HCT116 (cell line): ENCODE data around the gene SAYSD1. TPM values are rescaled to one million over a fixed set of nuclear protein-coding genes. Genes with fewer than 3 reads are reported as not detected.

Experiments
- ATAC-seq: fragments of 200-7000 bp; cut with Tn5 transposase; 2 replicates; pipeline ENCODE4 v1.9.1; 2020; ENCODE audit warnings: mild to moderate bottlenecking, moderate library complexity
- BruUV-seq: library from RNA; stranded (reverse); fragments of 400-500 nt; replicated peaks from 2 replicates; lab custom pipeline; 2021; lab: Mats Ljungman, UMichigan
- CTCF ChIA-PET: fragments of 300-600 bp; sonication (Branson Sonifier 250); formaldehyde crosslinking; loops from one replicate; lab custom pipeline; 2021; ENCODE audit warnings: antibody characterized with exemption; lab: Charles Lee
- POLR2A ChIA-PET: fragments of 300-600, 350-600 bp; sonication (Branson Sonifier 250); formaldehyde crosslinking; loops from one replicate; lab custom pipeline; 2021; ENCODE audit warnings: antibody characterized with exemption; lab: Charles Lee
- RAD21 ChIA-PET, 2 experiments: fragments of 300-600 bp; sonication (Branson Sonifier 250); formaldehyde crosslinking; loops; one replicate each; lab custom pipeline; 2023; ENCODE audit warnings: low total read pairs in 2 of 2; ENCODE audit not compliant: uncharacterized antibody in 2 of 2, unreplicated experiment in 2 of 2, low non-redundant PET in 1 of 2; lab: Charles Lee
- DNase-seq: peaks from one replicate; pipeline ENCODE4 v3.0.0-alpha.2; 2010; ENCODE audit warnings: low read depth, low spot score
- H2AFZ ChIP-seq: fragments of 200-600 bp; shearing (Covaris generic), sonication (generic); 2 replicates; pipeline ENCODE4 v1.6.1; 2017; ENCODE audit warnings: low read depth, mixed run types, mixed read lengths, antibody characterized with exemption, low read length; ENCODE audit not compliant: poor library complexity, severe bottlenecking
- H3K27ac ChIP-seq: 2 replicates; pipeline ENCODE4 v1.5.1; 2012; ENCODE audit warnings: low read depth, low read length
- H3K27me3 ChIP-seq: fragments of 200-600 bp; sonication (generic); 2 replicates; pipeline ENCODE4 v1.6.1; 2016; ENCODE audit warnings: mixed run types, low read length, mixed read lengths; ENCODE audit not compliant: insufficient read depth
- H3K36me3 ChIP-seq, 2 experiments: fragments of 200-500 bp in 1 of 2; fragments of 200-600 bp in 1 of 2; sonication (Bioruptor generic) in 1 of 2; sonication (generic) in 1 of 2; 2 replicates each; pipeline versions ENCODE4 v1.5.1 to v1.6.1; 2014 to 2016; ENCODE audit warnings: low read length in 2 of 2, inconsistent platforms in 1 of 2, mixed read lengths in 1 of 2, mixed run types in 1 of 2; ENCODE audit not compliant: insufficient read depth in 2 of 2, control insufficient read depth in 1 of 2
- H3K4me1 ChIP-seq, 2 experiments: fragments of 200-600 bp in 1 of 2; sonication (generic) in 1 of 2; 2 replicates each; pipeline versions ENCODE4 v1.5.1 to v1.6.1; 2012 to 2017; ENCODE audit warnings: low read length in 2 of 2, inconsistent platforms in 1 of 2, mild to moderate bottlenecking in 1 of 2, mixed read lengths in 1 of 2, mixed run types in 1 of 2, moderate library complexity in 1 of 2; ENCODE audit not compliant: insufficient read depth in 2 of 2, control insufficient read depth in 1 of 2
- H3K4me2 ChIP-seq: fragments of 200-600 bp; sonication (generic); 2 replicates; pipeline ENCODE4 v1.6.1; 2017; ENCODE audit warnings: mixed run types, low read length, mixed read lengths
- H3K4me3 ChIP-seq, 2 experiments: fragments of 200-600 bp in 1 of 2; sonication (generic) in 1 of 2; replicated peaks in 1 of 2; 2 replicates each; pipeline ENCODE4 v1.5.1; 2011 to 2016; ENCODE audit warnings: low read length in 2 of 2, control low read depth in 1 of 2, low read depth in 1 of 2, mild to moderate bottlenecking in 1 of 2, mixed read lengths in 1 of 2, mixed run types in 1 of 2
- H3K79me2 ChIP-seq: fragments of 200-600 bp; sonication (generic); 2 replicates; pipeline ENCODE4 v1.6.1; 2017; ENCODE audit warnings: mild to moderate bottlenecking, mixed run types, low read length, moderate library complexity, mixed read lengths; ENCODE audit not compliant: insufficient read depth
- H3K9ac ChIP-seq: fragments of 200-600 bp; sonication (generic); 2 replicates; pipeline ENCODE4 v1.6.1; 2016; ENCODE audit warnings: low read length, mixed read lengths
- H3K9me2 ChIP-seq: fragments of 200-600 bp; sonication (generic), shearing (Covaris generic); 2 replicates; pipeline ENCODE4 v1.6.1; 2017; ENCODE audit warnings: mixed run types, mild to moderate bottlenecking, moderate library complexity; ENCODE audit not compliant: insufficient read depth
- H3K9me3 ChIP-seq, 2 experiments: fragments of 200-500 bp in 1 of 2; fragments of 200-600 bp in 1 of 2; sonication (Bioruptor generic) in 1 of 2; sonication (generic) in 1 of 2; 2 replicates each; pipeline ENCODE4 v1.6.1; 2014 to 2017; ENCODE audit warnings: low read length in 2 of 2, mixed read lengths in 2 of 2, inconsistent platforms in 1 of 2, low read depth in 1 of 2, mild to moderate bottlenecking in 1 of 2, mixed run types in 1 of 2, moderate library complexity in 1 of 2; ENCODE audit not compliant: control insufficient read depth in 1 of 2, insufficient read depth in 1 of 2
- H4K20me1 ChIP-seq: fragments of 200-600 bp; sonication (generic), shearing (Covaris generic); 2 replicates; pipeline ENCODE4 v1.6.1; 2017; ENCODE audit warnings: mixed run types, mild to moderate bottlenecking, moderate library complexity; ENCODE audit not compliant: insufficient read depth
- CBX3 ChIP-seq: IDR thresholded peaks from 2 replicates; pipeline ENCODE4 v1.6.1; 2012; ENCODE audit warnings: low read depth
- EGR1 ChIP-seq: IDR thresholded peaks from 2 replicates; pipeline ENCODE4 v1.6.1; 2012; ENCODE audit warnings: low read depth
- EZH2 ChIP-seq: fragments of 200-600 bp; sonication (generic); IDR thresholded peaks from 2 replicates; pipeline ENCODE4 v1.6.1; 2017; ENCODE audit warnings: antibody characterized with exemption, mixed run types
- POLR2AphosphoS5 ChIP-seq: IDR thresholded peaks from 2 replicates; pipeline ENCODE4 v1.6.1; 2011; ENCODE audit warnings: mild to moderate bottlenecking, low read depth, low read length, moderate library complexity
- RAD21 ChIP-seq: IDR thresholded peaks from 2 replicates; pipeline ENCODE4 v1.6.1; 2012; ENCODE audit warnings: low read depth, mild to moderate bottlenecking
- SP1 ChIP-seq: IDR thresholded peaks from 2 replicates; pipeline ENCODE4 v1.6.1; 2012; ENCODE audit warnings: low read depth
- SRF ChIP-seq: IDR thresholded peaks from 2 replicates; pipeline ENCODE4 v1.6.1; 2012; ENCODE audit warnings: low read depth
- ZNF274 ChIP-seq: fragments of 200-500 bp; sonication (Bioruptor generic); IDR thresholded peaks from 2 replicates; pipeline ENCODE4 v1.6.1; 2014; ENCODE audit warnings: mild to moderate bottlenecking, low read depth, low read length, inconsistent platforms
- intact Hi-C: fragments of 100-400 bp; cut with micrococcal nuclease; formaldehyde crosslinking; loops from 2 replicates; pipeline ENCODE4 v1.10.0; 2022
- total RNA-seq: library from RNA; stranded (reverse); gene quantifications from one replicate; pipeline ENCODE4 v1.2.1, GENCODE V29; 2021; ENCODE audit not compliant: unreplicated experiment
- TF ChIP-seq, protein P1 (sequence below), 3 experiments: fragments of 200-600 bp in 1 of 3; sonication (generic) in 1 of 3; IDR thresholded peaks in 2 of 3; conservative IDR thresholded peaks in 1 of 3; 2 replicates each; pipeline ENCODE4 v1.5.1; 2012 to 2017; ENCODE audit warnings: low read depth in 2 of 3, low read length in 2 of 3, antibody characterized with exemption in 1 of 3, borderline replicate concordance in 1 of 3, control low read depth in 1 of 3, mild to moderate bottlenecking in 1 of 3, mixed read lengths in 1 of 3, mixed run types in 1 of 3, moderate library complexity in 1 of 3; ENCODE audit not compliant: insufficient read depth in 1 of 3

Gene SAYSD1
- total RNA-seq, 1 experiment from 2014 or later = 10.1 TPM

DNA sequence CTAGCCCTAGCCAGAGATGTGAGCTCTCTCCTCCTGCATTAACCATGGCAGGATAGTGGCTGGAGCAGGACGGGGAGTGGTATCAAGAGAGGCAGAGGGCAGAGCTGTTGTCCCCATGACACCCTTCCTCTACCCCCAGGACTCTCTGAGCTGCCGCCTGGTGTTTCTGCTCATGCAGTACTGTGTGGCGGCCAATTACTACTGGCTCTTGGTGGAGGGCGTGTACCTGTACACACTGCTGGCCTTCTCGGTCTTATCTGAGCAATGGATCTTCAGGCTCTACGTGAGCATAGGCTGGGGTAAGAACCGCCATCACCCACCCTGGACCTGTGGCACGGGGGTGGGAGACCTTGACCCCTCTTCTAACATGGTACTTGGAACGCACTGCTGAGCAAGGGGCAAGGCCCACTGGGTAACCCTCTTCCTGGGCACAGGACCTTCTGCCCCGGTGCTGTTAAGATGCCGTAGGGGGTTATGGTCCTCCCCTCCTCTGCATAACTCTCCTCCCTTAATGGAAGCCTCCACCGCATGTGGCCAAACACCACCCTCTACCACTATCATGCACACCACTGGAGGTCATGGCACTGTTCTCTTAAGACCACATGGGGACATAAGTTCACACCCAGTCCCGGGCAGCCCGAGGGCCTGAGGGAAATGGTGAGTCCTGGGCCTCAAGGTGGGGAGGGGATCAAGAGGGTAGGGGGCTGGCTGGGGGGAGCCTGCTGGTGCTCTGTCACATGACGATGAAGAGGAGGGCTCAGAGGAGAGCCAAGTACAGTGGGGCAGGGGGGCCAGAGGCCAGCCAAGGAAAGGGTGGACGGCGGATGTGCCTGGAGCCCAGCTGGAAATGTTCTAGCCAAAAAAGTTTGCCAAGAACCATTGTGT, 41.3 kb downstream of the SAYSD1 start:
- Histone ChIP-seq H3K4me2 (no peak overlapping the region), H3K27me3 (0 out of 2 replicates have a peak, but pooled peaks cover 5% of the 10 kb centered on the region), H3K27ac (no peak overlapping the region), H3K9ac (no peak overlapping the region), H3K79me2 (no peaks in the 10 kb centered on the region), H3K36me3 (no peaks in the 10 kb centered on the region), H4K20me1 (no peaks in the 10 kb centered on the region; the same call in 1 of the 2 replicates), H3K9me2 (no peaks in the 10 kb centered on the region)
- no peak for ATAC-seq
- POLR2A ChIA-PET = no interaction called here
- RAD21 ChIA-PET = no interaction called here
- no TSS peak for BruUV-seq
- CTCF ChIA-PET = no interaction called here
- TF ChIP-seq POLR2AphosphoS5 (no peak), SP1 (no peak), ZNF274 (no peak), EZH2 (no peak), SRF (no peak), EGR1 (no peak), RAD21 (no peak), CBX3 (no peak)
- TF ChIP-seq, protein P1, sequence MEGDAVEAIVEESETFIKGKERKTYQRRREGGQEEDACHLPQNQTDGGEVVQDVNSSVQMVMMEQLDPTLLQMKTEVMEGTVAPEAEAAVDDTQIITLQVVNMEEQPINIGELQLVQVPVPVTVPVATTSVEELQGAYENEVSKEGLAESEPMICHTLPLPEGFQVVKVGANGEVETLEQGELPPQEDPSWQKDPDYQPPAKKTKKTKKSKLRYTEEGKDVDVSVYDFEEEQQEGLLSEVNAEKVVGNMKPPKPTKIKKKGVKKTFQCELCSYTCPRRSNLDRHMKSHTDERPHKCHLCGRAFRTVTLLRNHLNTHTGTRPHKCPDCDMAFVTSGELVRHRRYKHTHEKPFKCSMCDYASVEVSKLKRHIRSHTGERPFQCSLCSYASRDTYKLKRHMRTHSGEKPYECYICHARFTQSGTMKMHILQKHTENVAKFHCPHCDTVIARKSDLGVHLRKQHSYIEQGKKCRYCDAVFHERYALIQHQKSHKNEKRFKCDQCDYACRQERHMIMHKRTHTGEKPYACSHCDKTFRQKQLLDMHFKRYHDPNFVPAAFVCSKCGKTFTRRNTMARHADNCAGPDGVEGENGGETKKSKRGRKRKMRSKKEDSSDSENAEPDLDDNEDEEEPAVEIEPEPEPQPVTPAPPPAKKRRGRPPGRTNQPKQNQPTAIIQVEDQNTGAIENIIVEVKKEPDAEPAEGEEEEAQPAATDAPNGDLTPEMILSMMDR (IDR thresholded peaks at IDR 0.05 in 2 of 3, conservative IDR thresholded peaks at IDR 0.05 in 1 of 3; ENCODE audit: borderline replicate concordance in 1 of 3, insufficient read depth in 1 of 3, low read depth in 2 of 3, low read length in 2 of 3) = no peak
- TF ChIP-seq, all 23 proteins: peak for 0
- intact Hi-C loops = no loop called here
- H3K4me3 ChIP-seq = no peak overlapping the region
- no peaks in the 10 kb centered on the region for H3K4me1 ChIP-seq
- H3K9me3 ChIP-seq = no peaks in the 10 kb centered on the region; a peak in 1 of 4 replicates
- no peak overlapping the region for H2AFZ ChIP-seq
- DNase-seq = no peak
